K562 (cell line): Measurements from ENCODE around the gene LY6G5B. TPM values are rescaled to one million over a fixed set of nuclear protein-coding genes. Genes with fewer than 3 reads are reported as not detected.
A peak's percentile ranks its signal among the peaks of the same experiment; 100 is the strongest.

Experiments
- BRD4 ChIP-seq: fragments of 200-600 bp; sonication (generic); IDR thresholded peaks from 2 replicates; pipeline ENCODE4 v1.6.1; 2017; ENCODE audit warnings: inconsistent platforms
- CREBBP ChIP-seq: IDR thresholded peaks from one replicate; pipeline ENCODE4 v1.6.1; 2012; ENCODE audit warnings: low read depth, mild to moderate bottlenecking, control low read depth, inconsistent platforms, low read length
- DIDO1 ChIP-seq: fragments of 450-650 bp; IDR thresholded peaks from 2 replicates; pipeline ENCODE4 v1.6.1; 2016; ENCODE audit warnings: low read depth, missing biosample characterization, missing genetic modification characterization
- DMBX1 ChIP-seq: fragments of 250-450 bp; sonication (Bioruptor Pico); IDR thresholded peaks from 2 replicates; pipeline ENCODE4 v1.8.0; 2022; ENCODE audit warnings: inconsistent platforms, mild to moderate bottlenecking, moderate library complexity, borderline replicate concordance
- FOXJ2 ChIP-seq: fragments of 200-800 bp; sonication (Bioruptor generic); IDR thresholded peaks from 2 replicates; pipeline ENCODE4 v1.6.1; 2016; ENCODE audit warnings: missing genetic modification characterization, missing compliant biosample characterization
- HNRNPUL1 ChIP-seq: fragments of 200-400 bp; formaldehyde crosslinking; IDR thresholded peaks from 2 replicates; pipeline ENCODE4 v1.6.1; 2017; ENCODE audit warnings: low read length
- IFI16 ChIP-seq: fragments of 250-450 bp; sonication (Bioruptor Pico); IDR thresholded peaks from 2 replicates; pipeline ENCODE4 v2.1.2; 2022; ENCODE audit warnings: mild to moderate bottlenecking, inconsistent platforms
- KLF13 ChIP-seq: fragments of 450-650 bp; IDR thresholded peaks from 2 replicates; pipeline ENCODE4 v1.6.1; 2016; ENCODE audit warnings: missing genetic modification characterization, low read depth, mild to moderate bottlenecking, missing compliant biosample characterization, moderate library complexity, borderline replicate concordance
- MAZ ChIP-seq, 2 experiments: fragments of 450-650 bp in 1 of 2; sonication (generic) in 1 of 2; formaldehyde crosslinking; IDR thresholded peaks in 1 of 2; conservative IDR thresholded peaks in 1 of 2; 2 replicates each; pipeline versions ENCODE4 v1.4.0 to v1.5.0; 2020; ENCODE audit warnings: mild to moderate bottlenecking in 1 of 2, missing genetic modification reagents in 1 of 2
- MYC ChIP-seq, 2 experiments: fragments of 250-450 bp in 1 of 2; sonication (Bioruptor Pico) in 1 of 2; IDR thresholded peaks; 2 replicates each; pipeline versions ENCODE4 v1.5.1 to v1.6.1; 2012 to 2021; ENCODE audit warnings: low read depth in 2 of 2, borderline replicate concordance in 1 of 2, improper control_type of control experiment in 1 of 2, low read length in 1 of 2, mild to moderate bottlenecking in 1 of 2, moderate library complexity in 1 of 2
- NCOA4 ChIP-seq: fragments of 450-650 bp; IDR thresholded peaks from 2 replicates; pipeline ENCODE4 v1.6.1; 2018; ENCODE audit warnings: mild to moderate bottlenecking; ENCODE audit not compliant: partially characterized antibody
- PHF21A ChIP-seq: fragments of 450-650 bp; IDR thresholded peaks from 2 replicates; pipeline ENCODE4 v1.6.1; 2017; ENCODE audit warnings: low read depth, borderline replicate concordance
- POLR2H ChIP-seq: IDR thresholded peaks from 2 replicates; pipeline ENCODE4 v1.6.1; 2016; ENCODE audit warnings: missing genetic modification characterization, low read depth, mild to moderate bottlenecking, control low read depth, missing compliant biosample characterization, moderate library complexity
- PRMT5 ChIP-seq: sonication (generic); formaldehyde crosslinking; IDR thresholded peaks from 2 replicates; pipeline ENCODE4 v1.5.0; 2020; ENCODE audit warnings: missing genetic modification reagents
- RBM14 ChIP-seq: fragments of 200-400 bp; formaldehyde crosslinking; IDR thresholded peaks from 2 replicates; pipeline ENCODE4 v1.6.1; 2018; ENCODE audit warnings: low read depth, mild to moderate bottlenecking, low read length, moderate library complexity, borderline replicate concordance; ENCODE audit not compliant: insufficient read depth
- SMARCE1 ChIP-seq: fragments of 450-650 bp; IDR thresholded peaks from 2 replicates; pipeline ENCODE4 v1.7.1; 2016; ENCODE audit warnings: mild to moderate bottlenecking
- WHSC1 ChIP-seq: IDR thresholded peaks from one replicate; pipeline ENCODE4 v1.6.1; 2012; ENCODE audit warnings: low read length, control low read depth, inconsistent platforms
- ZNF146 ChIP-seq: IDR thresholded peaks from one replicate; pipeline ENCODE4 v1.6.1; 2018; ENCODE audit warnings: missing compliant biosample characterization; ENCODE audit not compliant: unreplicated experiment
- polyA plus RNA-seq, 8 experiments: library from polyadenylated mRNA; depleted of rRNA in 4 of 8; stranded (reverse) in 5 of 8; unstranded in 3 of 8; fragments of >200 nt; fragmentation: Nextera tagmentation in 2 of 8; fragmentation: Illumina TruSeq in 1 of 8; extraction: Ambion mirVana in 2 of 8; extraction: Trizol in 1 of 8; gene quantifications; 2 replicates each; pipeline versions ENCODE4 v1.2.1 to v1.2.3, GENCODE V29; 2011 to 2014; ENCODE audit warnings: inconsistent platforms in 1 of 8, missing spikeins in 1 of 8
- total RNA-seq, 7 experiments: library from RNA; depleted of rRNA in 6 of 7; stranded (reverse); fragments of >200 nt in 6 of 7; fragmentation: Illumina TruSeq in 2 of 7; extraction: Trizol in 2 of 7; gene quantifications; 2 replicates each; pipeline versions ENCODE4 v1.2.1 to v1.2.3, GENCODE V29; 2011 to 2021; ENCODE audit warnings: low replicate concordance in 1 of 7
- TF ChIP-seq, protein P1 (sequence below): fragments of 450-650 bp; IDR thresholded peaks from 2 replicates; pipeline ENCODE4 v1.6.1; 2016; ENCODE audit warnings: antibody characterized with exemption
- TF ChIP-seq, protein P2 (sequence below): fragments of 250-450 bp; sonication (Bioruptor Pico); IDR thresholded peaks from 2 replicates; pipeline ENCODE4 v1.8.0; 2021; ENCODE audit warnings: moderate library complexity, mild to moderate bottlenecking, inconsistent platforms
- TF ChIP-seq, protein P3 (sequence below): fragments of 450-650 bp; IDR thresholded peaks from 2 replicates; pipeline ENCODE4 v1.6.1; 2016; ENCODE audit warnings: low read depth, mild to moderate bottlenecking, moderate library complexity
- TF ChIP-seq, protein P4 (sequence below): fragments of 250-450 bp; sonication (Bioruptor Pico); IDR thresholded peaks from 2 replicates; pipeline ENCODE4 v1.8.0; 2021; ENCODE audit warnings: mild to moderate bottlenecking, moderate library complexity
- TF ChIP-seq, protein P5 (sequence below): sonication (generic); formaldehyde crosslinking; IDR thresholded peaks from 2 replicates; pipeline ENCODE4 v1.8.0; 2022; ENCODE audit warnings: mild to moderate bottlenecking, low read depth, missing genetic modification reagents

The LY6G5B gene
- total and polyA plus RNA-seq, 9 of the 15 experiments (the other 6 are each of a cell fraction or from before 2014, with no cell fraction given), result 6.0 to 27.0 (median 7.5) TPM

DNA sequence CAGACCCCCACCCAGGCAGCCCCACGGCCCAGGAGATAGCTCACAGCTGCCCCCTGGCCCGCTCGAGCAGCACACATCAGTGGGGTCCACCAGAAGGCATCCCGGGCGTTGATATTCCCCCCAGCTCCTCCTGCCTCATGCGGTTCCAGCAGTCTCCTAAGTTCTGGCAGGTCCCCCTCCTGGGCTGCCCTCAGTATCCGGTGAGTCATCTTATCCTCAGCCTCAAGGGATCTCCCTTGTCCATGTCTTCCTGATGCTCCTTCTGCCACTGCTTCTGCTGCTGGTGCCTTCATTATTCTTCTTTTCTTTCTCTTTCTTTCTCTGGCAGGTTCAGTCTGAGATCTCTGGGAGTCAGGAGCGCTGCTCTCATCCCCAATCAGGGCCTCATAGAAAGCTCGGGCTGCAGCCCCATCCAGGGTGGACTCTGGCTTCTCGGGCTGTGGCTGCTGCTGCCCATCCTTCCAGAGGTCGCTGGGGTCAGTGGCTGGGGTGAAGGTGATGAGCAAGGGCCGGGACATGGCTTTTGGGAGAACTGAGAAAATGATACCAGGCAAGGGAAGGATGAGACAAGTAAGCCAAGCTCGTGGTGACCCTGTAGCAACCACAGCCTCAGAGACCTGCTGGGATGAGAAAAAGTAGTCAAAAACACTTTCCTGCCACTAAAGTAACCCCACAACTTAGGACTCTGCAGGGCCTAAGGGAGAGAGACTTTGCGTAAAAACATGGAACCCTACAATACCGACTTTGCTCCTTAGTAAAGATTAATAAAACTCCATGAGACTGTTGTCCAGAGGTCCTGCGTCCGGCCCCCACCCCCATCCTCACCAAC lies 5.6 kb upstream of the LY6G5B start (continued):
- TF ChIP-seq, protein P1, sequence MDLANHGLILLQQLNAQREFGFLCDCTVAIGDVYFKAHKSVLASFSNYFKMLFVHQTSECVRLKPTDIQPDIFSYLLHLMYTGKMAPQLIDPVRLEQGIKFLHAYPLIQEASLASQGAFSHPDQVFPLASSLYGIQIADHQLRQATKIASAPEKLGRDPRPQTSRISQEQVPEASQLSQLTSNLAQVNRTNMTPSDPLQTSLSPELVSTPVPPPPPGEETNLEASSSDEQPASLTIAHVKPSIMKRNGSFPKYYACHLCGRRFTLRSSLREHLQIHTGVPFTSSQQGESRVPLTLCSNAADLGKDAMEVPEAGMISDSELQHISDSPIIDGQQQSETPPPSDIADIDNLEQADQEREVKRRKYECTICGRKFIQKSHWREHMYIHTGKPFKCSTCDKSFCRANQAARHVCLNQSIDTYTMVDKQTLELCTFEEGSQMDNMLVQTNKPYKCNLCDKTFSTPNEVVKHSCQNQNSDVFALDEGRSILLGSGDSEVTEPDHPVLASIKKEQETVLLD, result peak; percentile 79
- TF ChIP-seq FOXJ2 (tag) (no peak), IFI16 (CRISPR knock-in tag) (no peak), RBM14 (no peak), DIDO1 (tag) (no peak), SMARCE1 (peak; percentile 94), PRMT5 (CRISPR knock-in tag) (no peak), KLF13 (tag) (no peak), DMBX1 (CRISPR knock-in tag) (no peak; the same call in 1 of the 2 replicates), POLR2H (tag) (no peak), WHSC1 (no peak), NCOA4 (no peak), MYC (IDR thresholded peaks at IDR 0.05; ENCODE audit: low read depth, low read length) (peak; percentile 70), MYC (CRISPR knock-in tag; IDR thresholded peaks at IDR 0.05; ENCODE audit: borderline replicate concordance, low read depth) (no peak), PHF21A (no peak), ZNF146 (CRISPR knock-in tag) (no peak), CREBBP (no peak), BRD4 (no peak), MAZ (CRISPR knock-in tag; conservative IDR thresholded peaks at IDR 0.05 in 1 of 2, IDR thresholded peaks at IDR 0.05 in 1 of 2) (peak in 1 of 2 experiments; percentile 89; a peak in 2 of 4 replicates), HNRNPUL1 (no peak)
- TF ChIP-seq, protein P2, sequence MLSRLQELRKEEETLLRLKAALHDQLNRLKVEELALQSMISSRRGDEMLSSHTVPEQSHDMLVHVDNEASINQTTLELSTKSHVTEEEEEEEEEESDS (CRISPR knock-in tag), result no peak
- TF ChIP-seq, protein P3, sequence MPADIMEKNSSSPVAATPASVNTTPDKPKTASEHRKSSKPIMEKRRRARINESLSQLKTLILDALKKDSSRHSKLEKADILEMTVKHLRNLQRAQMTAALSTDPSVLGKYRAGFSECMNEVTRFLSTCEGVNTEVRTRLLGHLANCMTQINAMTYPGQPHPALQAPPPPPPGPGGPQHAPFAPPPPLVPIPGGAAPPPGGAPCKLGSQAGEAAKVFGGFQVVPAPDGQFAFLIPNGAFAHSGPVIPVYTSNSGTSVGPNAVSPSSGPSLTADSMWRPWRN, result no peak
- TF ChIP-seq, protein P4, sequence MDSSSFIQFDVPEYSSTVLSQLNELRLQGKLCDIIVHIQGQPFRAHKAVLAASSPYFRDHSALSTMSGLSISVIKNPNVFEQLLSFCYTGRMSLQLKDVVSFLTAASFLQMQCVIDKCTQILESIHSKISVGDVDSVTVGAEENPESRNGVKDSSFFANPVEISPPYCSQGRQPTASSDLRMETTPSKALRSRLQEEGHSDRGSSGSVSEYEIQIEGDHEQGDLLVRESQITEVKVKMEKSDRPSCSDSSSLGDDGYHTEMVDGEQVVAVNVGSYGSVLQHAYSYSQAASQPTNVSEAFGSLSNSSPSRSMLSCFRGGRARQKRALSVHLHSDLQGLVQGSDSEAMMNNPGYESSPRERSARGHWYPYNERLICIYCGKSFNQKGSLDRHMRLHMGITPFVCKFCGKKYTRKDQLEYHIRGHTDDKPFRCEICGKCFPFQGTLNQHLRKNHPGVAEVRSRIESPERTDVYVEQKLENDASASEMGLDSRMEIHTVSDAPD (CRISPR knock-in tag), result no peak
- TF ChIP-seq, protein P5, sequence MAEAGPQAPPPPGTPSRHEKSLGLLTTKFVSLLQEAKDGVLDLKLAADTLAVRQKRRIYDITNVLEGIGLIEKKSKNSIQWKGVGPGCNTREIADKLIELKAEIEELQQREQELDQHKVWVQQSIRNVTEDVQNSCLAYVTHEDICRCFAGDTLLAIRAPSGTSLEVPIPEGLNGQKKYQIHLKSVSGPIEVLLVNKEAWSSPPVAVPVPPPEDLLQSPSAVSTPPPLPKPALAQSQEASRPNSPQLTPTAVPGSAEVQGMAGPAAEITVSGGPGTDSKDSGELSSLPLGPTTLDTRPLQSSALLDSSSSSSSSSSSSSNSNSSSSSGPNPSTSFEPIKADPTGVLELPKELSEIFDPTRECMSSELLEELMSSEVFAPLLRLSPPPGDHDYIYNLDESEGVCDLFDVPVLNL (CRISPR knock-in tag), result no peak; the same call in 1 of the 2 replicates
